Activated CD8-positive, alpha-beta T cell treated with anti-CD3 and anti-CD28 coated beads, Interleukin-2, amount 10 ng/mL, durations not matched to agents 7 days and 5 days (primary cell): ENCODE results near the gene MYL3. TPM values are rescaled to one million over a fixed set of nuclear protein-coding genes. Genes with fewer than 3 reads are reported as not detected.

Experiments
- ATAC-seq: fragments of 150-1000 bp; cut with Tn5 transposase; one replicate; pipeline ENCODE4 v1.10.0; 2021; ENCODE audit warnings: moderate library complexity
- CTCF ChIA-PET: fragments of 350-600 bp; sonication (Branson Sonifier 250); formaldehyde crosslinking; loops from one replicate; lab custom pipeline; 2021; ENCODE audit warnings: antibody characterized with exemption; lab: Charles Lee
- POLR2A ChIA-PET: fragments of 350-600 bp; sonication (Branson Sonifier 250); formaldehyde crosslinking; loops from one replicate; lab custom pipeline; 2021; ENCODE audit warnings: antibody characterized with exemption; lab: Charles Lee
- DNase-seq: peaks from one replicate; pipeline ENCODE4 v3.0.0-alpha.2; 2020
- H3K27ac Mint-ChIP-seq: one replicate; pipeline ENCODE4 v1.8.0; 2021; ENCODE audit warnings: mild to moderate bottlenecking, mixed read lengths
- H3K27me3 Mint-ChIP-seq: one replicate; pipeline ENCODE4 v1.8.0; 2021; ENCODE audit warnings: low read depth, mixed read lengths
- H3K36me3 Mint-ChIP-seq: one replicate; pipeline ENCODE4 v1.8.0; 2021; ENCODE audit warnings: low read depth, mixed read lengths
- H3K4me1 Mint-ChIP-seq: one replicate; pipeline ENCODE4 v1.8.0; 2021; ENCODE audit warnings: low read depth, mixed read lengths
- H3K4me3 Mint-ChIP-seq: one replicate; pipeline ENCODE4 v1.8.0; 2021; ENCODE audit warnings: mild to moderate bottlenecking, mixed read lengths
- H3K9me3 Mint-ChIP-seq: one replicate; pipeline ENCODE4 v1.8.0; 2022; ENCODE audit warnings: mixed read lengths; ENCODE audit not compliant: insufficient read depth
- total RNA-seq, 2 experiments: library from RNA; stranded (reverse); gene quantifications; one replicate each; pipeline ENCODE4 v1.2.3, GENCODE V29; 2021

MYL3 gene
- total RNA-seq, 2 experiments from 2014 or later = not detected

DNA sequence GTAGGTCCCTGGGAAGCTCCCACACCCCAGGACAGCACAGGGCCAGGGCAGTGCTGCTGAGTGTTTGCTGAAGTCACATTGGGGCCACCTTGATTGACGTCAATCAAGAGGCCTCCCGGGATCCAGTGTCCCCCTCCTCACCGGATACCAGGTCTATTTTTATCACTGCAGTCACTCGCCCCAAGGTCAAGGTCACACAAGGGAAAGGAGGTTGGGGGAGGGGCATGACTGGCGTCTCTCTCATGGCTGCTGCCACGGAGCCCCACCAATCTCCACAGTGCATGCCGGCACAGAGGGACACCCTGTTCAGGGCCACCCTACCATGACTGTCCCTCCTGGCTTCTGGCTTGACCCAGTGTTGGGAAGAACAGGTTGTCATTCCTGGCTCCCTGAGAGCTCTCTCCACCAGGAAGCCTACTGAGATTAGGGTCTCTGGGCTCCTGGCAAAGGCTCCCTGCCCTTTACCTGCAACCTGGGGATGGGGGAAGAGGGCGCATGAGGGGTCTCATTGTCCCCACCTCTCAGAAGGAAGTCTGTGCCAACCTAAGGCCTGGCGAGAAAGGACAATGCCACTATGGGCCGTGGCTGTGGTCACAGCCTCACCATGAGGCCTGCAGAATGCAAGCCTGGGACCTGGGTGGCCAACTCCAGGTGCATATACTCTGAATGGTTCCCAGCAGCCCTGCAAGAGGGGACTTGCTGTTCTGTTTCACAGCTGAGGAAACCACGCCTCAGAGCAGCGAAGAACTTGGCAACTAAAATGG is 1.5 kb downstream of the MYL3 start:
- H3K4me1 Mint-ChIP-seq = no peaks in the 10 kb centered on the region
- no peak overlapping the region for H3K4me3 Mint-ChIP-seq
- DNase-seq (no peak), ATAC-seq (no peak)
- ChIA-PET CTCF (interaction anchor here (1.0 kb wide), 1 partner anchor 467 kb away, joined by 5 read pairs; no protein-coding TSS in a partner anchor), POLR2A (no interaction called here)
- H3K9me3 Mint-ChIP-seq = no peaks in the 10 kb centered on the region
- no peaks in the 10 kb centered on the region for H3K27me3 Mint-ChIP-seq
- no peak overlapping the region for H3K27ac Mint-ChIP-seq
- H3K36me3 Mint-ChIP-seq = no peaks in the 10 kb centered on the region

DNA sequence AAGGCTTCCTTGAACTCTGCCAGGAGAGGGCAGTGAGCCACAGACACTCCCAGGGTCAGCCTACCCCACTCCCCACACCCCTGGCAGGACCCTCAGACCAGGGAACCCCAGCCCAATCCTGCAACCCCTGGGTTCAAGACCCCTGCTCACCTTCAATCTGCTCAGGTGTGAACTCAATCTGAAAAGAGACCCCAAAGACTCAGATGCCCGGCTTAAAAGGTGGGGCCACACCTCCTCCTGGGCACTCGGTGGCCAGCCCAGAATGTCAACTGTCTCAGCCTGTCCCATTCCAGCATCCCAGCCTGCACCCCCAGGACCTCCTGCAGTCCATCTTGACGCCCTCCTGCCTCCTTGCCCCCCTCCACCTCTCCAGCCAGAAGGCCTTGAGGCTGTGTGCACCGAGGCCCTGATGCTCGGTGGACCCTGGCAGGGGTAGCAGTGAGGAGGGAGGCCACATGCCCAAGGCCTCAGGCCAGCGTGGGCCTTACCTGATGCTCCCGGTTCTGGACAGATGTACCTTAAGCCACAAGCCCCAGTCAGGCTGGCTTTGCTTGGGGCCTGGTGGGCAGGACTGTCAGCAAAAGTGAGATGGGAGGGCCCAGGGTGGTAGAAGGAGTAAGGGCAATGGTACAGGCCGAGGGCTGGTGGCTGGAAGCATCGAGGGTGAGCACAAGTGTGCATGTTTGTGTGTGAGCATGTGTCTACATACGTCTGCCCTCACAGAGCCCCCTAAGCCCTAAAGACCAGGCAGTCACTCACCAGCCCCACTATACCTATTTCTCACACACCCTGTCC is 2.2 kb downstream of the MYL3 start:
- DNase-seq (no peak), ATAC-seq (no peak)
- no peak overlapping the region for H3K4me3 Mint-ChIP-seq
- H3K27me3 Mint-ChIP-seq = no peaks in the 10 kb centered on the region
- H3K9me3 Mint-ChIP-seq = no peaks in the 10 kb centered on the region
- no peak overlapping the region for H3K27ac Mint-ChIP-seq
- CTCF ChIA-PET = no interaction called here
- no peaks in the 10 kb centered on the region for H3K36me3 Mint-ChIP-seq
- POLR2A ChIA-PET = no interaction called here
- H3K4me1 Mint-ChIP-seq = no peaks in the 10 kb centered on the region

DNA sequence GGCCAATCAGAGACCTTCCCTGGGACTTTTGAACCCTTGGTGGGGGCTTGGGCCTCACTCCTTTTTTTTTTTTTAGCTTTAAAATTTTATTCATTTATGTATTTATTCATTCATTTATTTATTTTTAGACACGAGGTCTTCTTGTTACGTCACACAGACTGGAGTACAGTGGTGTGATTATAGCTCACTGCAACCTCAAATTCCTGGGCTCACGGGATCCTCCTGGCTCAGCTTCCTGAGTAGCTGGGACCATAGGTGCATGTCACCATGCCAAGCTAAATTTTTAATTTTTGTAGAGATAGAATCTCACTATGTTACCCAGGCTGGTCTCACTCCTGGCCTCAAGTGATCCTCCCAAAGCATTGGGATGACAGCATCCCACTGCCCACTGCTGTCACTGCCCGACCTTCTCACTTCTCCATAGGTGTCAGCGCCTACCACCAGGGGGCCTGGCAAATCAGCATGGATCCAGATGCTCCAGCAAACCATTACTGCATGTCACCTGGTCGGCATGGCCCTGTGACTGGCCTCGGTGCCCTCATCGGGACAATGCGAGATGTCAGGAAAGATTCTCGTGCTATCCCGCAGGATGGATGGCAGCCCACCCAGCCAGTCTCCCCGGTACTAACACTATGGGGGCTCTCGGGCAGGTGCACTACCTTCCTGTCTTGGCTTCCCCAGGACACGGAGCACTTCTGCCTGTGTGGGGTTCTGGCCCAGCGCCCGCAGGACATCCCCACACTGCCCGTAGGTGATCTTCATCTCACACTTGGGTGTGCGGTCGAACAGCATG is 3.0 kb downstream of the MYL3 start:
- ATAC-seq (no peak), DNase-seq (peak; percentile 39)
- POLR2A ChIA-PET = interaction anchor here (0.6 kb wide), 1 partner anchor 50 kb away, joined by 3 read pairs; no protein-coding TSS in a partner anchor
- no peaks in the 10 kb centered on the region for H3K27me3 Mint-ChIP-seq
- H3K36me3 Mint-ChIP-seq = no peaks in the 10 kb centered on the region
- no peaks in the 10 kb centered on the region for H3K9me3 Mint-ChIP-seq
- no peaks in the 10 kb centered on the region for H3K4me1 Mint-ChIP-seq
- CTCF ChIA-PET = interaction anchor here (1.0 to 1.6 kb wide), 5 partner anchors 8 to 157 kb away, joined by 3 to 4 read pairs (median 3); no protein-coding TSS in a partner anchor
- no peak overlapping the region for H3K27ac Mint-ChIP-seq
- H3K4me3 Mint-ChIP-seq = no peak overlapping the region

DNA sequence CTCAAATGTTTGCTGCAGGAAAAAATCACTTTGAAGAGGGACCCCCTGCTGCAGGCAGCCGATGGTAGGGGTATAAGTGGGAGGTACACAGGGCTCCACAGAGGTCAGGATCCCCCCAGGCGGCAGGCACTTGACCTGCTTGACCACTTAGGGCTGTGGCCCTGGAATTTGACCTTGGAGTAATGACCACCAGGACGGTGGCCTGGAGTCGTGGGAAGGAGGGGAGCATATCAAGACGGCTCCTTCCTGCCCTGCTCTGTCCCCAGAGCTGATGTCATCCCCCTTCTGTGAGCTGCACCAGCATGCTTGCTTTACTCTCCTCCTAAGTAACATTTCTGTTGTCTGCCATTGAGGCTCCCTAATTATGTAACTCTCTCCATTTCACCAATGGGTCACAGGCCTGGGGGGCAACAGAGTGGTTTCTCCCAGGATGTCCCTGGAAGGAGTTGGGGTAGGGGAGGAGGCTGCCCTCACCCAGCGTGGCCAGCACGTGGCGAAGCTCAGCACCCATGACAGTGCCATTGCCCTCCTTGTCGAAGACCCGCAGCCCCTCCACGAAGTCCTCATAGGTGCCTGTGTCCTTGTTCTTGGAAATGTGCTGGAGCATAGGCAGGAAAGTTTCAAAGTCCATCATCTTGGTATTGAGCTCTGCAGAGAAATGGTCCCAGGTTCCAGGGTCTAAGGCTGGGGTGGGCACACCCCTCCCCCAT is 4.1 kb downstream of the MYL3 start:
- POLR2A ChIA-PET = interaction anchor here (0.6 kb wide), 1 partner anchor 51 kb away, joined by 3 read pairs; no protein-coding TSS in a partner anchor
- no peak for DNase-seq

DNA sequence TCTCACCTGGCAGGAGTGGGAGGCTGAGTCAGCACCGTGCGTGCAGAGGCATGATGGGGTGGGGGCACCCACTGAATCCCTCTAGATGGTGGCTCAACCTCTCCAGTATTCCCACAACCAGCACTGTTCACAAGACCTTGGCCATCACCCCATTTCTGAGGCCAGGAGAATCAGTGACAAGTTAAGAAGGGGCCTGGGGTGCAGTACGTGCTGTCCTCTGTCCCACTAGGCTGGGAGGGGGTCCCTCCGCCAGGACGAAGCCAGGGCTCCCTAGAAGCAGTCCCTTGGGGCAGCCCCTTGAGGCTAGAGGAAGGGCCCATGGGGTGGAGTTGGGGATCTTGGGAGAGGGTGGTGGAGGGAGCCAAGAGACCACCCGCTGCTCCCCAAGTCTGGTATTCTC is 4.8 kb downstream of the MYL3 start:
- H3K36me3 Mint-ChIP-seq = no peaks in the 10 kb centered on the region
- H3K27me3 Mint-ChIP-seq = no peaks in the 10 kb centered on the region
- CTCF ChIA-PET = interaction anchor here (1.6 kb wide), 1 partner anchor 156 kb away, joined by 3 read pairs; no protein-coding TSS in a partner anchor
- H3K9me3 Mint-ChIP-seq = no peaks in the 10 kb centered on the region
- no peak overlapping the region for H3K27ac Mint-ChIP-seq
- no peak for ATAC-seq
- no peak for DNase-seq
- POLR2A ChIA-PET = no interaction called here
- no peak overlapping the region for H3K4me3 Mint-ChIP-seq
- no peaks in the 10 kb centered on the region for H3K4me1 Mint-ChIP-seq

More for the DNA sequence above, 4.1 kb downstream of the MYL3 start:
- Mint-ChIP-seq H3K4me3 (no peak overlapping the region), H3K27ac (no peak overlapping the region), H3K27me3 (no peaks in the 10 kb centered on the region), H3K4me1 (no peaks in the 10 kb centered on the region), H3K36me3 (no peaks in the 10 kb centered on the region), H3K9me3 (no peaks in the 10 kb centered on the region)
- no peak for ATAC-seq
- CTCF ChIA-PET = interaction anchor here (1.0 to 1.6 kb wide), 5 partner anchors 9 to 156 kb away, joined by 3 to 4 read pairs (median 3); no protein-coding TSS in a partner anchor

DNA sequence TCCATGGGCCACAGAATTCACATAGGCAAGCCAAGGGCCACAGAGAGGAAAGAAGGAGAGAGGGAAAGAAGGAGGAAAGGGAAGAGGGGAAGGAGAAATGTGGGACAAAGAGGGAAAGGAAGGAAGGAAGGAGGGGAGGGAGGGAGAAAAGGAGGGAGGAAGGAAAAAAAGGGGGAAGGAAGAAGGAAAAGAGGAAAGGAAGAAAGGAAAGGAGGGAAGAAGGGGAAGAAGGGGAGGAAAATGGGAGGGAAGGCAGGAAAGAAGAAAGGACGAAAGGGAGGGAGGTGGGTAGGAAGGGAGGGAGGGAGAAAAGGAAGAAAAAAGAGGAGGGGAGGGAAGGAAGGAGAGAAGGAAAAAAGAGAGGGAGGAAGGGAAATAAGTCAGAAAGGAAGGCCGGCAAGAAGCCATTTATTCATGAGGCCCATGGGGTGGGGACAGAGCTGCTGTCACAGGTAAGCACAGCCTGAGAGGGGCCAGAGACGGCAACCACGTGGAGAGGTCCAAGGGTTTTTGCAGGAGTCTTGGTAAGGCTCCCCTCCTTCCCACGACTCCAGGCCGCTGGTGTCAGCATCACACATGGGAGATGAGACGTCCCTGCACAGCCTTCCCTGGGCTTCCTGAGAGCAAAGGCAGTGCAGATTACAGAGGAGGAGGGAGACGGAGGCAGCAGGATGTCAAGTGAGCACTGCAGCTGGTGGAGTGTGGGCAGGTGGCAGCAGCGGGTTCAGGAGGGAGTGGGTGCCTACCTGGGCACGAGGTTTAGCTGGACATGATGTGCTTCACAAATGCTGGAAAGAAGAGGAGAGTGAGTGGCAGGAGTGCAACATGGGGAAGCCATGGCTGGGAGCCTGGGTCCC is 5.5 kb downstream of the MYL3 start:
- DNase-seq (no peak), ATAC-seq (no peak)
- CTCF ChIA-PET = no interaction called here
- no peak overlapping the region for H3K27ac Mint-ChIP-seq
- no peak overlapping the region for H3K4me3 Mint-ChIP-seq
- POLR2A ChIA-PET = no interaction called here
- no peaks in the 10 kb centered on the region for H3K9me3 Mint-ChIP-seq
- H3K4me1 Mint-ChIP-seq = no peaks in the 10 kb centered on the region
- no peaks in the 10 kb centered on the region for H3K27me3 Mint-ChIP-seq
- no peaks in the 10 kb centered on the region for H3K36me3 Mint-ChIP-seq

DNA sequence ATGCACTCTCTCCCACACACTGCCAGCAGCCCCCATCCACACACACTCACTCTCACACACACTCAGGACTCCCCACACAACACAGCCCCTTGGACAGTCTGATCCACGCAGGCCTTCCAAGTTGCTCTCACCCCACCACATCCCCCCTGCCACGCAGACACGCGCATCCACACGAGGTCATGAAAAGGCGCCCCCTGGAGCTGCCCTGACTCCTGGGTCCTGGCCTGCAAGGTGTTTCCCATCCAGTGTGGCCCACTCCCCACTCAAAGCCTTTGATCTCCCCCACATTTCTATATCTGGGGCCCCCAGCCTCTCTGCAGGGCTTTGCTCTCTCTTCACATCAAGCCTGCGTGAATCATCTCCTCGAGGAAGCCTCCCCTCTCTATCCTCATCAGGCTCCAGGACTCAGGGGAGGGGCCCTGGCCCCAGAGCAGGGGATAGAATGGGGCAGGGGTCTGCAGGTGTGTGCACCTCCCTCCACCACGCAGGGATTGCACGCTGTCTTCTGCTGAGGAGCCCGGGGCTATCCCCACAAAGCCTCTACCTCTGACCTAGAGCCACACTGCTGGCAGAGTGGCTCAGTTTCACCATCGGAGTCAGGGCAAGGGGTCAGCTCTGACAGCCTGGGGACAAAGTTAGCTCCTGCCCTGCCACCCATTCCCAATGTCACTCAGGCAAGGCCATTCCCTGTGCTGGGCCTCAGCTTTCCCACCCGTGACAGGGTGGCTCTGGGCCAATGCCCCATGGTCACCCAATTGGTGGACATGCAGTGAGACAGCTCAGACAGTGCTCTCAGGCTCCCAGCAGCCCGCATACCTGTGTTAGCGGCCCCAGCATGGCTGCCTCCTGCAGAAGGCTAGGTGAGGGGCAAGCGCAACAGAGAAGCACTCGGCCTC is 6.4 kb downstream of the MYL3 start:
- ATAC-seq = no peak

DNA sequence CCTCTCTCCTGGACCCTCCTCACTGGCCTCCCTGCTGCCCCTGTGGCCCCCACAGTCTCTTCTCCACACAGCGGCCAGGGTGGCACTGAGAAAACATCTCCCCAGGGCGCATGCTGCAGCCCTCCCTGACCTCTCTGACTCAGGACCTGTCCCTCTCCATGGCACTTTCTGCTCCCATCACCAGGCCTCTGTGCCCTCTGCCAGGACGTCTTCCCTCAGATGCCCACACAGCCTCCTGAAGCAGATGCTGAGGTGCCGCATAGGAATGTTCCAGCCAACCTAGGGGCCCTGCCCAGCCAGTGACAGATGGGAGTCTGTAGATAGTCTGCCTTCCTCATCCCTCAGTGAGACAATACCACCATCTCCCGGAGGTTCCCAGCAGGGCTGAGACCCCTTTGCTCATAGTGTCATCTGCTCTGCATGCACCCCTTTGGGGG is 8.7 kb downstream of the MYL3 start:
- no peaks in the 10 kb centered on the region for H3K4me1 Mint-ChIP-seq
- CTCF ChIA-PET = no interaction called here
- no peaks in the 10 kb centered on the region for H3K36me3 Mint-ChIP-seq
- no peak overlapping the region for H3K27ac Mint-ChIP-seq
- ATAC-seq (no peak), DNase-seq (no peak)
- POLR2A ChIA-PET = no interaction called here
- H3K4me3 Mint-ChIP-seq = no peak overlapping the region
- no peaks in the 10 kb centered on the region for H3K27me3 Mint-ChIP-seq
- no peaks in the 10 kb centered on the region for H3K9me3 Mint-ChIP-seq

More for the DNA sequence above, 6.4 kb downstream of the MYL3 start:
- ChIA-PET CTCF (no interaction called here), POLR2A (no interaction called here)
- Mint-ChIP-seq H3K27me3 (no peaks in the 10 kb centered on the region), H3K4me3 (no peak overlapping the region), H3K9me3 (no peaks in the 10 kb centered on the region), H3K36me3 (no peaks in the 10 kb centered on the region), H3K4me1 (no peaks in the 10 kb centered on the region), H3K27ac (no peak overlapping the region)
- no peak for DNase-seq

DNA sequence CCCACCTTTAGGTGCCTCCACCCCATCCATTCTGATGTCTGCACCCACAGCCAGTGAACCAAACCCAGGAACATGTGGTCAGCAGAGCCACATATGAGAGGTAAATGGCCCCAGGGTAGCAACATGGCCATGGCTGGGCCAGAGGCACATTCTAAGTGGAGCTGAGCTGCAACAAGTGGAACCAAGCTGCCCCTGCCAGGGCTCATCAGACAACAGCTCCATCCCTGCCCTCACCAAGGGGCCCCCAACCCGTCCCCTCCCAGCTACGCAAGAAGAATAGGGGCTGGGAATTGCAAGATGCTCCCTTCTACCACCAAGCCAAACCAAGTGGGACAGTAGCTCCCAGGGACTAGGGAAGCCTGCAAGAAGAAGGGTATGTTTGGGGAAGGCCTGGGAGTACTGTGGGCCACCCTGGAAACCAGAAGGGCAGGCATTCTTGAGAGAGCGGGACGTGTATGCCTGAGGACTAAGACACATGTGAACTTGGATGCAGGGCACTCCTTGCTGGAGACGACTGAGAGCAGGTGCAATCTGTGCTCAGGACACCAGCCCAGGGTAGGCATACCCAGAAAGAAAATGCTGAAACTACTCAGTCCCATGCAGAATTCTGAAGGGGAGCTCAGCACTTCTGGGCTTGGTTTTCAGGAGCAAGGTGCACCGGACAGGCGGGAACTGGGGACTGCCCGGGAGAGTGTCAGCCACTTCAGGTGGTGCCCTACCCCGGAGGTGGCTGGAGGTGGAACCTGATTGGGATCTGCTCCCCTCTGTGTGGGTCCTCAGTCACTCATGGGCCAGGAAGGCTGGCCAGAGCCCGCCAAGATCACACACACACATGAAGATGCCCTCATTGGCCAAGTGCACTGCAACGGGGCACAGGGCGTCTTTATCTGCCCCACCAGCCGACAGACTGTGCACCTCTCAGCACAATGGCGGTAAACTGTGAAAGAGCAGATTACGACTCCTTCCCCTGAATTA is 9.5 kb downstream of the MYL3 start:
- no peaks in the 10 kb centered on the region for H3K9me3 Mint-ChIP-seq
- H3K27ac Mint-ChIP-seq = no peak overlapping the region
- H3K4me3 Mint-ChIP-seq = no peak overlapping the region
- DNase-seq (no peak), ATAC-seq (no peak)
- ChIA-PET CTCF (no interaction called here), POLR2A (interaction anchor here (0.8 kb wide), 1 partner anchor 341 kb away, joined by 3 read pairs; no protein-coding TSS in a partner anchor)
- no peaks in the 10 kb centered on the region for H3K27me3 Mint-ChIP-seq
- H3K36me3 Mint-ChIP-seq = no peaks in the 10 kb centered on the region
- no peaks in the 10 kb centered on the region for H3K4me1 Mint-ChIP-seq
